Esophagus (tissue), 2 donors: Measurements from ENCODE around the gene PDK1. TPM values are rescaled to one million over a fixed set of nuclear protein-coding genes. Genes with fewer than 3 reads are reported as not detected.

Experiments used
- H3K27ac ChIP-seq, 2 donors: one replicate each; pipeline ENCODE4 v1.5.1; 2013; ENCODE audit warnings: low read depth in 2 of 2, mild to moderate bottlenecking in 2 of 2, inconsistent platforms in 1 of 2, low read length in 1 of 2, moderate library complexity in 1 of 2
- H3K27me3 ChIP-seq, 2 donors: one replicate each; pipeline ENCODE4 v1.6.1; 2013; ENCODE audit warnings: low read length in 2 of 2, control low read depth in 1 of 2, mild to moderate bottlenecking in 1 of 2; ENCODE audit not compliant: insufficient read depth in 2 of 2, control insufficient read depth in 1 of 2
- H3K36me3 ChIP-seq, 2 donors: one replicate each; pipeline ENCODE4 v1.6.1; 2013; ENCODE audit warnings: low read length in 1 of 2; ENCODE audit not compliant: control insufficient read depth in 2 of 2, insufficient read depth in 2 of 2
- H3K4me1 ChIP-seq, 2 donors: one replicate each; pipeline ENCODE4 v1.6.1; 2013; ENCODE audit warnings: low read length in 1 of 2; ENCODE audit not compliant: control insufficient read depth in 2 of 2, insufficient read depth in 2 of 2
- H3K4me3 ChIP-seq, 2 donors: one replicate each; pipeline ENCODE4 v1.5.1; 2013; ENCODE audit warnings: low read length in 2 of 2, mild to moderate bottlenecking in 2 of 2, low read depth in 1 of 2, moderate library complexity in 1 of 2
- H3K9me3 ChIP-seq, 2 donors: one replicate each; pipeline ENCODE4 v1.6.1; 2013; ENCODE audit warnings: mild to moderate bottlenecking in 2 of 2, low read depth in 1 of 2, low read length in 1 of 2, moderate library complexity in 1 of 2; ENCODE audit not compliant: control insufficient read depth in 2 of 2, insufficient read depth in 1 of 2
- WGBS, 2 donors: extraction: QIAGEN DNeasy Blood & Tissue Kit; methylation state at CpG; one replicate each; pipeline ENCODE4 v1.1.7; 2013; 5-methylcytosine and 5-hydroxymethylcytosine counted together
- polyA plus RNA-seq, 2 donors: library from polyadenylated mRNA; stranded (reverse); fragments of 200-250 nt; gene quantifications; one replicate each; pipeline ENCODE4 v1.2.3, GENCODE V29; 2013
- donor health status: healthy with polysubstance abuse.
- donor health status: Bipolar disorder and iron deficiency.

Gene PDK1
- polyA plus RNA-seq, 2 donors: 3.7 to 5.4 TPM

- peaks cover 2 to 5% of the 10 kb centered on the region in 2 donors for H3K36me3 ChIP-seq
- H3K9me3 ChIP-seq: no peaks in the 10 kb centered on the region
- no peak overlapping the region for H3K4me3 ChIP-seq
- H3K27ac ChIP-seq: no peak overlapping the region
- H3K27me3 ChIP-seq: no peaks in the 10 kb centered on the region
- H3K4me1 ChIP-seq: no peaks in the 10 kb centered on the region
- 87 to 93% methylated on average over 3 of the region's 3 CpGs for WGBS, 2 donors
These were observed 51.6 kb downstream of the PDK1 start for GRCh38 chr2:172607379-172607928.

- peaks cover 2 to 5% of the 10 kb centered on the region in 2 donors for H3K36me3 ChIP-seq
- no peaks in the 10 kb centered on the region for H3K27me3 ChIP-seq
- H3K9me3 ChIP-seq: peaks cover 0 to 2% of the 10 kb centered on the region in 2 donors
- H3K4me1 ChIP-seq: no peaks in the 10 kb centered on the region
- H3K4me3 ChIP-seq: no peak overlapping the region
- no peak overlapping the region for H3K27ac ChIP-seq
- 88 to 90% methylated on average over 5 of the region's 5 CpGs for WGBS, 2 donors
These were observed 53.6 kb downstream of the PDK1 start for GRCh38 chr2:172609488-172609887.

DNA sequence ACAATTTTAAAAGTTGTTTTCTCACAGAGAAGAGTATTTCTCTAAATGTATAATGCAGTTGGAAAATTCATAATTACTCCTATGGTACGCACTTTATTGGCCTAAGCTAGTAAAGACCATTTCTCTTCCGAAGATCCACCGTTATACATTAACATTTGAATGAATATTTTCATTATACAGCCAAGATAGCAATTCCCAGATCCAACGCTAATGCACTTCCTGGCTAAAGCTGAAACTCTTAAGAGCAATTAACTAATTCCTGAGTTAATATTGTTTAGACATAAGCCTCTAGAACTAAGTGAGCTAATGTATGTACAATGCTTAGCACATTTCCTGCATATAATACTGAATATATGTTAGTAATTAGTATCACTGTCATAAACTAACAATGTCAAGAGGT lies 56.2 kb downstream of the PDK1 start:
- Histone ChIP-seq H3K9me3 (peaks cover 0 to 2% of the 10 kb centered on the region in 2 donors), H3K36me3 (peaks cover 2 to 5% of the 10 kb centered on the region in 2 donors), H3K27ac (no peak overlapping the region), H3K4me1 (no peaks in the 10 kb centered on the region), H3K4me3 (no peak overlapping the region), H3K27me3 (no peaks in the 10 kb centered on the region)
- WGBS, 2 donors: 74 to 79% methylated on average over 4 of the region's 4 CpGs

DNA sequence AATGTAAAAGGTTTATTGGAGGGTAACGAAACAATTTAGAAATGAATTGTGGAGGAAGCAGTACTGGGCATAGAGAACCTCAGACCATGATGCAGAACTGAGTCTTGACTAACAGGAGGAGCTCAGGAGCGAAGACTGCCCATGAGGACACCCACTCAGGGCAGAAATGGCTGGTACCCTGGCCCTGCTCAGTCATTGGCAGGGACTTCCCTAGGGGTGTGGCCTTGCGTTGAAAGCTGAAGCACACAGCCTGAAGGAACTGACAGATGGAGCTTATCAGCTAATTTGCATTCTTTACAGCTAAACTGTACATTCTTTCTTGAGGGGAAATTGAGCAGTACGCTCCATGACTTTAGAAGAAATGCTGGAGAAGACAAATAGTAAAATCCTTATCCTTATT lies 57.1 kb downstream of the PDK1 start:
- WGBS, 2 donors: 76 to 79% methylated on average over 4 of the region's 4 CpGs

DNA sequence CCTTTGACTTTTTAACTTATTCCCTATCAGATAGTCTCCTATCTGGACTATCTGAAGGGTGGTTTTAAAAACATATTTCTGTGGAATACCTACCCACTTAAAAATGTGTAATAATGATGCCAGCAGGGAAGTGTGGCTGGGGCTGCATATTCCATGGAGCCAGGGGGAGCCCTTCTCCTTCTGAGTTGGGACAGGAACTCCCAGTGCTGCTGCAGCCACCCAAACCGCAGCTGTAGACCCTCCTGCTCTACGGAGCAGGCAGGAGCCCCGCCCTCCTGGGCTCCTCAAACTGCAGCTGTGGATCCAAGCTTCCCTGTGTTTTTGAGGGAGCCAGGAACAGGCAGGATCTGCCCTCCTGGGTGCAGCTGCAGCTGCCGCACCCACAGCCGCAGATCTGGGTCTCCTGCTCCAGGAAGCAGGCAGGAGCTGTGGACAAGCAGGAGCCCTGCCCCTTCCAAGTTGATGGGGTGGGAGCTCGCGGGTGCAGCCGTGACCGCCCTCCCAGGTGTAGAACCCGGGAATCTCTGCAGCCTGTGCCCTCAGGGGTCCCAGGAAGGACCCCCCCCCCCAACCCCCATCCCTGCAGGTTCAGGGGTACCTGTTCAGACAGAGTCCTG lies 57.8 kb downstream of the PDK1 start:
- Histone ChIP-seq H3K27me3 (no peaks in the 10 kb centered on the region), H3K4me3 (no peak overlapping the region), H3K4me1 (no peaks in the 10 kb centered on the region), H3K36me3 (no peaks in the 10 kb centered on the region), H3K27ac (no peak overlapping the region), H3K9me3 (peaks cover 0 to 2% of the 10 kb centered on the region in 2 donors)
- 78 to 92% methylated on average over 10 of the region's 10 CpGs for whole genome bisulfite sequencing, 2 donors

More for the DNA sequence above, 57.1 kb downstream of the PDK1 start:
- Histone ChIP-seq H3K9me3 (peaks cover 0 to 2% of the 10 kb centered on the region in 2 donors), H3K4me1 (no peaks in the 10 kb centered on the region), H3K4me3 (no peak overlapping the region), H3K27me3 (no peaks in the 10 kb centered on the region), H3K27ac (no peak overlapping the region), H3K36me3 (peaks cover 0 to 2% of the 10 kb centered on the region in 2 donors)

DNA sequence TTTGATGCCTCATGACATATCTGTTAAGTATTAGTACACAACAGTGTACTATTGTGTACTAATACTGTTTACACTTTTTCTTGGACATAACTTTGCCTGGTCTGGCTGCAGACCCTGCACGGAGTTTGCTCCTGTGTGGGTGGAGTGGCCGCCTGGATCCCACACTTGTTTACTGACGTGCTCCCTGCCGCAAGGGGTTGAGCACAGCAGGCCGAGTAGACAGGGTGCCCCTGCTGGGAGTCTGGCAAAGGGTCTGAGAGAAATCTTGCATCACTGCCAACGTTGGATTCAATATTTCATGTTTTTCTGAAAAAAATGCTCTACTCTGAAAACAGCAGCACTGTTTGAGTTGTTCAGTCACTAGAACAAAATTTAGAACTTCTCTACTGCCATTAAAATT lies 59.0 kb downstream of the PDK1 start:
- Histone ChIP-seq H3K9me3 (peaks cover 0 to 2% of the 10 kb centered on the region in 2 donors), H3K4me1 (no peaks in the 10 kb centered on the region), H3K27me3 (no peaks in the 10 kb centered on the region), H3K36me3 (no peaks in the 10 kb centered on the region), H3K27ac (no peak overlapping the region), H3K4me3 (no peak overlapping the region)
- 81 to 83% methylated on average over 6 of the region's 6 CpGs for WGBS, 2 donors

DNA sequence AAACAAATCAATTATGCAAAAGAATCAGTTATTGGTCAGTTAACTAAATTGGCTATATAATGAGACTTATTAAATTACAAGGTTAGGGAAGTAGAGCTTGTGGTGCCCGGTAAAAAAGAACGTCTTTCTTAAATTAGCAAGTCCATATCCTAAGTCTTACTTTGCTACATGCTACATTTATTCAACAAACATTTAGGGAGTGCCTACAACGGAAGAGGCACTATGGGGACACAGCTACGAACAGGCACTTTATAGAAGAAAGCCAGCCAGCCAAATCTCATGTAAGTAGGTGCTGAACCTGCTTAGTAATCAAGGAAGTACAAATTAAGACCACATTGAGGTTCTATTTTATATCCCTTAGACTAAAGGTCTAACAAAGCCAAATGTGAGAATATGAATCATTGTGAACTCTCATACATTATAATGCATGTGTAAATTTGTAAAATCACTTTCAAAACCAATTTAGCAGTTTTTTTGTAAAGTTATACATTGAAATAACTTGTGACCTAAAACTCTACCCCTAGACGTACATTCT lies 59.9 kb downstream of the PDK1 start:
- no peaks in the 10 kb centered on the region for H3K27me3 ChIP-seq
- H3K9me3 ChIP-seq: peaks cover 0 to 2% of the 10 kb centered on the region in 2 donors
- no peaks in the 10 kb centered on the region for H3K4me1 ChIP-seq
- H3K36me3 ChIP-seq: no peaks in the 10 kb centered on the region
- H3K4me3 ChIP-seq: no peak overlapping the region
- 87% methylated on average over 5 of the region's 5 CpGs for WGBS, 2 donors
- H3K27ac ChIP-seq: no peak overlapping the region

GRCh38 chr2:172617115-172617514 lies 61.2 kb downstream of the PDK1 start:
- WGBS, 2 donors: 97 to 98% methylated on average over 2 of the region's 2 CpGs
- Histone ChIP-seq H3K9me3 (peaks cover 0 to 2% of the 10 kb centered on the region in 2 donors), H3K27ac (no peak overlapping the region), H3K4me3 (no peak overlapping the region), H3K27me3 (no peaks in the 10 kb centered on the region), H3K36me3 (no peaks in the 10 kb centered on the region), H3K4me1 (no peaks in the 10 kb centered on the region)

- Histone ChIP-seq H3K9me3 (no peaks in the 10 kb centered on the region), H3K27ac (no peak overlapping the region), H3K36me3 (no peaks in the 10 kb centered on the region), H3K4me1 (no peaks in the 10 kb centered on the region), H3K4me3 (no peak overlapping the region), H3K27me3 (no peaks in the 10 kb centered on the region)
- 80 to 83% methylated on average over 1 of the region's 1 CpG for WGBS, 2 donors
These were observed 67.5 kb downstream of the PDK1 start for GRCh38 chr2:172623249-172623965.
